Ovary (tissue), 9 donors: Measurements from ENCODE around the gene TRMT61A. TPM values are rescaled to one million over a fixed set of nuclear protein-coding genes. Genes with fewer than 3 reads are reported as not detected.

Experiments
- DNase-seq, 5 donors: peaks; one replicate each; pipeline ENCODE4 v3.0.0-alpha.2; 2019 to 2020
- H3K27ac ChIP-seq, 2 donors: fragments of 200-600 bp; one replicate each; pipeline versions ENCODE4 v1.5.1 to v1.8.0; 2019 to 2022
- H3K27me3 ChIP-seq: fragments of 200-600 bp; one replicate; pipeline ENCODE4 v1.8.0; 2022
- H3K36me3 ChIP-seq: fragments of 200-600 bp; sonication (generic); one replicate; pipeline ENCODE4 v1.5.1; 2019
- H3K4me1 ChIP-seq: one replicate; pipeline ENCODE4 v1.8.1; 2013; ENCODE audit warnings: mild to moderate bottlenecking, moderate library complexity; ENCODE audit not compliant: insufficient read depth
- H3K4me3 ChIP-seq: fragments of 200-600 bp; sonication (generic); one replicate; pipeline ENCODE4 v1.5.1; 2017
- H3K9me3 ChIP-seq, 2 donors: fragments of 200-600 bp in 1 of 2; sonication (generic) in 1 of 2; one replicate each; pipeline versions ENCODE4 v1.5.1 to v1.8.1; 2013 to 2019; ENCODE audit warnings: mild to moderate bottlenecking in 1 of 2, moderate library complexity in 1 of 2
- EP300 ChIP-seq: sonication (generic); formaldehyde crosslinking; IDR thresholded peaks from one replicate; pipeline ENCODE4 v1.6.1; 2017; ENCODE audit warnings: antibody characterized with exemption
- POLR2A ChIP-seq: fragments of 450-650 bp; IDR thresholded peaks from one replicate; pipeline ENCODE4 v1.6.1; 2017; ENCODE audit warnings: antibody characterized with exemption, mild to moderate bottlenecking, moderate library complexity
- WGBS, 3 donors: extraction: QIAGEN DNeasy Blood & Tissue Kit in 1 of 3; methylation state at CpG; one replicate each; pipeline versions ENCODE4 v1.1.5 to v1.1.7; 2013 to 2017; 5-methylcytosine and 5-hydroxymethylcytosine counted together
- intact Hi-C, 4 donors: fragments of 100-400 bp; cut with DNase I; formaldehyde crosslinking; loops; one replicate each; pipeline versions ENCODE4 v1.11.0 to v1.15.1; 2022 to 2023
- polyA plus RNA-seq, 2 donors: library from polyadenylated mRNA; stranded (reverse); fragments of 200-250 nt in 1 of 2; fragments of 350-450 nt in 1 of 2; fragmentation: Illumina TruSeq in 1 of 2; extraction: RNeasy Lipid Tissue Mini Kit (QIAGEN cat#74804) in 1 of 2; gene quantifications; one replicate each; pipeline ENCODE4 v1.2.3, GENCODE V29; 2013 to 2014
- total RNA-seq, 7 donors: library from RNA; depleted of rRNA in 2 of 7; stranded (reverse); fragments of >200 nt in 2 of 7; fragmentation: NEBNext Ultra II Directional in 3 of 7; extraction: Animal tissue kit (Norgen Biotek cat#: 25700) in 3 of 7; gene quantifications; one replicate each; pipeline versions ENCODE4 v1.1.0 to v1.2.4, GENCODE V29; 2016 to 2023
- TF ChIP-seq, protein P1 (sequence below), 3 donors: fragments of 450-650 bp in 2 of 3; fragments of 200-600 bp in 1 of 3; IDR thresholded peaks; one replicate each; pipeline versions ENCODE4 v1.5.1 to v1.8.0; 2016 to 2022; ENCODE audit warnings: antibody characterized with exemption in 3 of 3, mild to moderate bottlenecking in 1 of 3
- donor health status: DM: no; HTN: no; CAD: no; lungs with moderate emphysema.
- donor health status: DM: no; HTN: no; CAD: no.
- donor health status: Bipolar disorder and iron deficiency.
- donor health status: DM: yes; HTN: yes; CAD: no.
- donor health status: DM: no; HTN: no; CAD: no.
- donor health status: DM: yes; HTN: yes; CAD: no.

TRMT61A gene
- total and polyA plus RNA-seq, 9 donors, result 0.62 to 20.9 (median 12.8) TPM

DNA sequence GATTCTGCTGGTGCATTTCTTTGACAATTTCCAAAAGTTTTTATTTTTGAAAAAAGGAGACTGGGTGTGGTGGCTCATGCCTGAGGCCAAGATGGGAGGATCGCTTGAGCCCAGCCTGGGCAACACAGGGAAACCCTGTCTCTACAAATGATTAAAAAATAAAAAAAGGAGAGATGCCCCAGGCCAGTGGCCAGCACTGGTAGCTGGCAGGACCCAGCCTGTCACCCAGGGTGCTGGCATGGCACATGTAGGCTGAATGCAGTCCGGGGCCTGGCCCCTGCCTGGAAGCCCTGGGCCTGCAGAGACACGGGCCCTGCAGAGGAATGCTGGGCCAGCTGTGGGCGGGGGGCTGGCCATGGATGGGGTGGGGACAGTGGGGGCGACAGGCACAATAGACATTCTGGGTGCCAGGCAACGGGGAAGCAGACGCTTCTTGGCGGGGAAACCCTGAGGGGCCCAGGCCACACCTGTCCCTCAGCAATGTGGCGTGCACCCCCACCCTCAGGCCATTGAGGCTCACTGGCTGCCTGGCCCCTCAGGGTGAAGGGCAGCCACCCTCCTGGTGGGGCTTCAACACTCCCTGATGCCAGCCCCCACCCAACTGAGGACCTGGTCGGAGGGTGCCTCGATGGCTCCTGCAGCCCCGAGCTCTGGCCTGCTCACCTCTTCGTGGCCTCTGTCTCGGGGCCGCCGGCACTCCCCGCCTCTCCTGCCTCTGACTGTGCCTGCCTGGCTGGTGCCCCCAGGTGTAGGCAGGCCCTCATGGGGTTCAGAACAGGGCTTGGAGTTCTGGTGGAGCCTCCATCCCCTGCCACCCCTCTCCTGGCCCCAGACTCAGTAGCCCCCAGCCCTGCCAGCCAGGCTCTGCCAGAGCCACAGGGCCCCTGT, 12.1 kb downstream of the TRMT61A start:
- Histone ChIP-seq H3K9me3 (no peaks in the 10 kb centered on the region), H3K4me3 (no peak overlapping the region), H3K27me3 (no peaks in the 10 kb centered on the region), H3K36me3 (no peaks in the 10 kb centered on the region), H3K4me1 (peaks cover 29% of the 10 kb centered on the region), H3K27ac (peak overlapping the region; percentile 6 to 43)
- DNase-seq, result peak in 2 of 5 donors; percentile 34 to 43
- WGBS, 3 donors, result 55 to 67% (median 59%) methylated on average over 17 of the region's 17 CpGs
- intact Hi-C loops, result loop anchor here in 1 of 4 donors (5.0 kb wide), 1 partner anchor 39 kb away; no protein-coding TSS in a partner anchor
- TF ChIP-seq, protein P1, sequence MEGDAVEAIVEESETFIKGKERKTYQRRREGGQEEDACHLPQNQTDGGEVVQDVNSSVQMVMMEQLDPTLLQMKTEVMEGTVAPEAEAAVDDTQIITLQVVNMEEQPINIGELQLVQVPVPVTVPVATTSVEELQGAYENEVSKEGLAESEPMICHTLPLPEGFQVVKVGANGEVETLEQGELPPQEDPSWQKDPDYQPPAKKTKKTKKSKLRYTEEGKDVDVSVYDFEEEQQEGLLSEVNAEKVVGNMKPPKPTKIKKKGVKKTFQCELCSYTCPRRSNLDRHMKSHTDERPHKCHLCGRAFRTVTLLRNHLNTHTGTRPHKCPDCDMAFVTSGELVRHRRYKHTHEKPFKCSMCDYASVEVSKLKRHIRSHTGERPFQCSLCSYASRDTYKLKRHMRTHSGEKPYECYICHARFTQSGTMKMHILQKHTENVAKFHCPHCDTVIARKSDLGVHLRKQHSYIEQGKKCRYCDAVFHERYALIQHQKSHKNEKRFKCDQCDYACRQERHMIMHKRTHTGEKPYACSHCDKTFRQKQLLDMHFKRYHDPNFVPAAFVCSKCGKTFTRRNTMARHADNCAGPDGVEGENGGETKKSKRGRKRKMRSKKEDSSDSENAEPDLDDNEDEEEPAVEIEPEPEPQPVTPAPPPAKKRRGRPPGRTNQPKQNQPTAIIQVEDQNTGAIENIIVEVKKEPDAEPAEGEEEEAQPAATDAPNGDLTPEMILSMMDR (IDR thresholded peaks at IDR 0.05), result no peak
- no peak for TF ChIP-seq POLR2A
- no peak for TF ChIP-seq EP300

DNA sequence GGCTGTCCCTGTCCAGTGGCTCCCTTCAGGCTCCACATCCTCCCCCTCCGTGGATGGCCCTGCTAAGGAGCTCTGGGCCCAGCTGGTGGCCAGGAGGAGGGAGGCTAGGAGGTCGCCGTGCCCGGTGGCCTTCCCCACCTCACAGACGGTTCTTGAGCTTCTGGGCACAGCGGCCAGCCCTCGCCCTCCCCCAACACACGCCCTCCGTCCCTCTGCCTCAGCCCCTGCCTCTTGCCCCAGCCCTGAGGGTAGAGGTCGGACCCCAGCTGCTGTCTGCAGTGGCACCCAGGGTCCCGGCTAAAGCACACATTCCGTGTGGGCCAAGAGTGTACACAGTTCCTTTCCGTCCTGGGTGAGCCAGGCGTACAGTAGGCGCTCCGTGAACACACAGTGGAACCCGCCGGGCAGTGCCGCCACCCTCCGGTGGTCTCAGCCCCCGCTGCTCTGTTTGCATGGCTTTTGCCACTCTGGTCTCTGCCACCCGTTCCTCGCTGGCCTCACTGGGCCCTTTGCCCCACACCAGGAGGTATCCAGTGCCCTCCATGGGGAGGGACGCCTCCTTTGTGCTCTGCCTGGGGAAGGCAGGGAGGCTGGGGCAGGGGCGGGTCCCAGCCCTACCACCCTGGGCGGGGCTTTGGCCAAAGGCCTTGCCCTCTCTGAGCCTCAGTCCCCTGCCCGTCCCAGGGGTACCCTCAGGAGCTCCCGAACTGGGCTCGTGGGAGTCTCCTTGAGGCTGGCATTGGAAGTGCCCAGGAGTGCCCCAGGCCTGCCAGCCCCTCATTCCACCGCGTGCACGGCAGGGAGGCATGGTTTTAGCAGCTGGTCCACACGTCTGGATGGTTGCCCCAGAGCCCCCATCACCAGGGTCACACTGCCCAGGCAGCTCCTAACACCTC, 13.0 kb downstream of the TRMT61A start:
- intact Hi-C loops, result loop anchor here in 1 of 4 donors (5.0 kb wide), 1 partner anchor 40 kb away; no protein-coding TSS in a partner anchor
- TF ChIP-seq, protein P1 (IDR thresholded peaks at IDR 0.05), result no peak
- TF ChIP-seq POLR2A, result no peak
- no peak for TF ChIP-seq EP300
- WGBS, 3 donors, result 61 to 70% (median 62%) methylated on average over 28 to 33 of the region's 33 CpGs
- no peaks in the 10 kb centered on the region for H3K9me3 ChIP-seq
- H3K4me1 ChIP-seq, result peaks cover 29% of the 10 kb centered on the region
- no peak overlapping the region for H3K4me3 ChIP-seq
- no peaks in the 10 kb centered on the region for H3K36me3 ChIP-seq
- H3K27me3 ChIP-seq, result no peaks in the 10 kb centered on the region
- DNase-seq, result peak in 4 of 5 donors; percentile 18 to 47 (median 38)
- H3K27ac ChIP-seq, result peak overlapping the region in 1 of 2 donors; percentile 17

DNA sequence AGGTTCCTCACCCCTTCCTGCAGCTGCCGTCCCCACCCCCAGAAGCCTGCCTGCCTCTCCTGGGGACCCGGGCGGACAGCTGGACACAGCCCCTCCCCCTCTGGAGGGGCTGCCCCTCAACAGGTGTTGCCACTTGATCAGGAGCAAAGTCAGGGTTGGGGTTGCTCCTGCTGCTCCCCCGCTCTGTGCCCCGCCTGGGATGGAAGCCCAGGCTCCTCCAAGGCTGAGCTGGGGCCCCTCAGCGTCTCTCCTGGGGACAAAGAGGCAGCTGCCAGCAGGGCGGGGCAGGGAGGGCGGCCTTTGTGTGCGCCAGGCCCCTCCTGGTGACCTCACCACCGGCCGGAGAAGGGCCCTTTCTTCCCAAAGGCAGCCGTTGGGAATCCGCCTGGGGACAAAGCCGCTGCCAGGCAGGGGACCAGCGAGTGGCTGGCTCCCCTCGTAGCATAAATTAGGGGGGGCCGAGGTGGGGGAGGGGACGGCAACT, 13.7 kb downstream of the TRMT61A start:
- Histone ChIP-seq H3K4me3 (no peak overlapping the region), H3K4me1 (peaks cover 29% of the 10 kb centered on the region)

More for the DNA sequence above, 13.7 kb downstream of the TRMT61A start:
- 21 to 26% (median 25%) methylated on average over 12 to 18 of the region's 18 CpGs for WGBS, 3 donors
- Histone ChIP-seq H3K27ac (peak overlapping the region in 1 of 2 donors; percentile 17), H3K9me3 (no peaks in the 10 kb centered on the region), H3K36me3 (no peaks in the 10 kb centered on the region), H3K27me3 (no peaks in the 10 kb centered on the region)
- TF ChIP-seq, protein P1 (IDR thresholded peaks at IDR 0.05), result no peak
- TF ChIP-seq POLR2A (no peak), EP300 (no peak)
- DNase-seq, result peak; percentile 43 to 61 (median 47)
- intact Hi-C loops, result loop anchor here in 1 of 4 donors (5.0 kb wide), 1 partner anchor 40 kb away; no protein-coding TSS in a partner anchor
